ENCODE measurements around the gene USH2A.
"Not testable (repeated sequence)": the region's sequence is repeated elsewhere in the genome, so short reads cannot be mapped to it uniquely, and the experiment has no call there.

USH2A gene

DNA sequence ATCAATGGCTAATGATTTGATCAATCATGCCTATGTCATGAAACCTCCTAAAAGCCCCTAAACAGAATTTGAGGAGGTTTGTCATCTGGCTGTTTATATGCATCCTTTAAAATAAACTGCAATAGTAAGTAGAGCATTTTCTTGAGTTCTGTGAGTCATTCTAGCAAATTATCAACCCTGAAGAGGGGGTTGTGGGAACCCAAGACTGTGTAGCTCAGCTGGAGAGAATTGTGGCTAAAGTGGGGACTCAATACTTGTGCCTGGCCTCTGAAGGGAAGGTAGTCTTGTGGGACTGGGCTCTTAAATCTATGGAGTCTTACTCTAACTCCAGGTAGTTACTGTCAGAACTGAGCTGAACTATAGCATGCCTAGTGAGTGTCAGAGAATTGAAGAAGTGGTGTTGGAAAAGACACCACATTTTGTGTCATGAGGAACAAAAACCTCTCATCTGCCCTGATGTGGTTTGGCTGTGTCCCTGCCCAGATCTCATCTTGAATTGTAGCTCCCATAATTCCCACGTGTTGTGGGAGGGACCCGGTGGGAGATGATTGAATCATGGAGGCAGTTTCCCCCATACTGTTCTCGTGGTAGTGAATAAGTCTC, 402.4 kb downstream of the USH2A start:
- no peak for DNase-seq (ENCODE audit: low spot score)
- in situ Hi-C loops (cut with MboI; ENCODE audit: low pct_unique_long_range_greater_than_20kb, low sequenced_read_pairs, unreplicated experiment): no loop called here
- TF ChIP-seq, protein P1, sequence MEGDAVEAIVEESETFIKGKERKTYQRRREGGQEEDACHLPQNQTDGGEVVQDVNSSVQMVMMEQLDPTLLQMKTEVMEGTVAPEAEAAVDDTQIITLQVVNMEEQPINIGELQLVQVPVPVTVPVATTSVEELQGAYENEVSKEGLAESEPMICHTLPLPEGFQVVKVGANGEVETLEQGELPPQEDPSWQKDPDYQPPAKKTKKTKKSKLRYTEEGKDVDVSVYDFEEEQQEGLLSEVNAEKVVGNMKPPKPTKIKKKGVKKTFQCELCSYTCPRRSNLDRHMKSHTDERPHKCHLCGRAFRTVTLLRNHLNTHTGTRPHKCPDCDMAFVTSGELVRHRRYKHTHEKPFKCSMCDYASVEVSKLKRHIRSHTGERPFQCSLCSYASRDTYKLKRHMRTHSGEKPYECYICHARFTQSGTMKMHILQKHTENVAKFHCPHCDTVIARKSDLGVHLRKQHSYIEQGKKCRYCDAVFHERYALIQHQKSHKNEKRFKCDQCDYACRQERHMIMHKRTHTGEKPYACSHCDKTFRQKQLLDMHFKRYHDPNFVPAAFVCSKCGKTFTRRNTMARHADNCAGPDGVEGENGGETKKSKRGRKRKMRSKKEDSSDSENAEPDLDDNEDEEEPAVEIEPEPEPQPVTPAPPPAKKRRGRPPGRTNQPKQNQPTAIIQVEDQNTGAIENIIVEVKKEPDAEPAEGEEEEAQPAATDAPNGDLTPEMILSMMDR (IDR thresholded peaks at IDR 0.05; ENCODE audit: extremely low read depth, insufficient read depth, missing control alignments): no peak

DNA sequence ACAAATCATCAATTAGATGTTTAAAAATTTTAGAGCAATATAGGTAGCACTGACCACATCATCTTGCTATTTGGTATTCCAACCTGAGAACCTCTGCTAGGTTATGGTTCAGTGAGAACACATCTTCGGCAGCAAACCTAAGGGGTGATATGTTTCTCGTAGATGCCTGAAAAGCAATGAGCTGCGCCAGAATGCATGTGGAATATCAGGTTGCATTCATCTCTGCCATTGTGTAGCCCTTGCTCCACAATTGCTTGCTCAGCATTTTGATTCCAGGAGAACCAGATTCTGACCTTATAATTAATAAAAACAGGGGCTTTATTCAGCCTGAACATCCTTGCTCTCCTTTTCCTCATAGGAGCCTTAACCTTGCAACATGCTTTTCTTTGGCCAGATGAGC, 408.1 kb downstream of the USH2A start:
- DNase-seq (ENCODE audit: low spot score): no peak
- TF ChIP-seq, protein P1 (IDR thresholded peaks at IDR 0.05; ENCODE audit: extremely low read depth, insufficient read depth, missing control alignments): no peak
- in situ Hi-C loops (cut with MboI; ENCODE audit: low pct_unique_long_range_greater_than_20kb, low sequenced_read_pairs, unreplicated experiment): no loop called here

DNA sequence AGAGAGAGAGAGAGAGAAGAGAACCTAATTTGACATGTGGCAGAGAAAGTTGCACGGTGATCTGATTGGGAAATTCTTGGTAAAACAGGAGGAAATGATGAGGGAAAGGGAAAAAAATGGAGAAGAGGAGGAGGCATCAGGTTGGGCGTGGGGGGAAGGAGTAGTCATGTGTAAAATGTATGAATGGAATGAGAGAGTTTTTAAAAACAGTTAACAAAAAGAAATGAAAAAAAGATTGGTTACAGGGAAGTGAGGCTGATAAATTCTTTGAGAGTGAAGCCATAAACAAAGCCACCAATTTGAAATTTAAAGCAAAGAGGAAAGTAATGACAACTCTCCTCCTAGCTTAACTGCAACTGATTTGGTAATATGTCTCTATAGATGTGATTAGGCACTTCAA, 409.2 kb downstream of the USH2A start:
- TF ChIP-seq, protein P1 (IDR thresholded peaks at IDR 0.05; ENCODE audit: extremely low read depth, insufficient read depth, missing control alignments): no peak
- DNase-seq (ENCODE audit: low spot score): no peak
- in situ Hi-C loops (cut with MboI; ENCODE audit: low pct_unique_long_range_greater_than_20kb, low sequenced_read_pairs, unreplicated experiment): no loop called here

DNA sequence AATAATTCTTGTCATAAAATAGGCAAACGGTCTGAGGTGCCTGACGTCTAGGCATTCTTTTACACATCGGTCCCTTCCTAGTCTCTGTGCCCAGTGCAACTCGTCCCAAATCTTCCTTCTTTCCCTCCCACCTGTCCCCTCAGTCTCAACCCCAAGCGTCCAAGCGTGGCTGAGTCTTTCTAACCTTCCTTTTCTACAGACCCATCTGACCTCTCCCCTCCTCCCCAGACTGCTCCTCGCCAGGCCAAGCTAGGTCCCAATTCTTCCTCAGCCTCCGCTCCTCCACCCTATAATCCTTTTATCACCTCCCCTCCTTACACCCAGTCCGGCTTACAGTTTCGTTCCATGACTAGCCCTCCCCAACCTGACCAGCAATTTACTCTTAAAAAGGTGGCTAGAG, 413.8 kb downstream of the USH2A start:
- DNase-seq (ENCODE audit: low spot score); in situ Hi-C loops (cut with MboI; ENCODE audit: low pct_unique_long_range_greater_than_20kb, low sequenced_read_pairs, unreplicated experiment): not testable (repeated sequence)

DNA sequence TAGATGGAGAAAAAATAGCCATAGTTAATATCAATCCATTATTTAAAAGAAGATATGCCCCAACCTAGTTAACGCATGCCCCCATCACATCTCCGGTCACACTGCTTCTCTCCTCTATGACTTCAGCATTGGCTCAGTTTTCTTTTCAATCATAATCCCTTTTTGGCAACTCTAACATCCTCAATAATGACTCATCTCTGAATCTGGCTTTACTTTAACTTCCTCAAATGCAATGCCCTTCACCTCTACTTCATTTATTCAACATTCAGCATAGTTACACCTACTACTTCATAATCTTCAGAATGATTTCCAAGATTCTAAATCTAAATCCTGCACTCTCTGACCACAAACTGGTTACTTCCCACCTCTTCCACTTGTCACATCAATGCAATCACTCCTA, 417.3 kb downstream of the USH2A start:
- in situ Hi-C loops (cut with MboI; ENCODE audit: low pct_unique_long_range_greater_than_20kb, low sequenced_read_pairs, unreplicated experiment): no loop called here
- TF ChIP-seq, protein P1 (IDR thresholded peaks at IDR 0.05; ENCODE audit: extremely low read depth, insufficient read depth, missing control alignments): no peak
- peak; percentile 47 for DNase-seq (ENCODE audit: low spot score)

DNA sequence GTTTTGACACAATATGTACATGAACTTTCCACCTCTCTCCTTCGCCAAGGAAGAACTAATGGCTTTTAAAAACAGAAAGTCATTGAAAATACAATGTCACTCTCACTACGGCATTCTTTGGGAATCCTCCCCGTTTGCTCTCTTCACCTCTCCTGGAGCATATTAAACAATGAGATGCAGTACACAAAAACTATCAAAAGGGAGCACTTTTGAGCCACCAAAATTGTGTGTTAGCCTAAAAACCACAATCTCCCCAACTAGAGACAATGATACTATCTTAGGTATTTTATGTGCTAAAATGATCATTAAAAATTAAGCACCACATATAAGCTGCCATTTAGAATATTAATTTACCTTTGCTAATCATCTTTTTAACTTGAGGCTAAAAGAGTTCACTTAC, 430.6 kb downstream of the USH2A start:
- in situ Hi-C loops (cut with MboI; ENCODE audit: low pct_unique_long_range_greater_than_20kb, low sequenced_read_pairs, unreplicated experiment): no loop called here
- DNase-seq (ENCODE audit: low spot score): peak; percentile 4
- TF ChIP-seq, protein P1 (IDR thresholded peaks at IDR 0.05; ENCODE audit: extremely low read depth, insufficient read depth, missing control alignments): peak; percentile 49

DNA sequence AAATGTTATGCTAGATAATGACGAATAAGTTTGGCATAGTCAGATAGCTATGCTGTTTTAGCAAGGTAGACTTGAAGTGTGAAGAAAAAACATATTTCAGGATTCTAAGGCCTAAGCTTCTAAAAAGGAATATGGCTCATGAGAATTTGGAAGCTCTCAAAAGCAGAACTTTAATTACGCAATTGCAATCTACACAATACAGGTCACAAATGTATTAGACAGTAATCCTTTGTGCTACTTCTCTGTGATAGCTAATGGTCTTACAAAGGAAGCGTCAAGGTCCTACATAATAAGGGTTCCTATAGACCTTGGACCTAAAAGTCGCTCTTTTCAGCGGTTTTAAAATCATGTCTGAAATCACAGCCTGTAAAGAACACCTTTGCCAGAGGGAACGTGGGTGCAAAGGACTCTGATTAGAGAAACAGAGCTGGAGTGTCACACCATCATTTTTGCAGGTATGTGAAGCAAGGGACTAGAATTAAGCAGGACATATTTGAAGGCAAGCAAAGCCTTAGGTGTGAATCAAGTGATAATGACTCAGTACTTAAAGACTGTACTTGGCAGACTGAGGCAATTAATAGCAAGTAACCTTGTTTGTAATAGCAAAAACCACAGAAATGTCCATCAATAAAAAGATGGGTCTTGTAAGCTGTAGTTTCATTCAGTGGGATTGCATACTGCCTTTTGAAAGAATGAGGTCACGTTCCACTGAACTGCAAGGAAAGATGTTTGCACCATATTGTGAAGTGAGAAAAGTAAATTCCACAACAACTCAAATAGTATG, 436.0 kb downstream of the USH2A start:
- no peak for DNase-seq (ENCODE audit: low spot score)
- in situ Hi-C loops (cut with MboI; ENCODE audit: low pct_unique_long_range_greater_than_20kb, low sequenced_read_pairs, unreplicated experiment): no loop called here
- TF ChIP-seq, protein P1 (IDR thresholded peaks at IDR 0.05; ENCODE audit: extremely low read depth, insufficient read depth, missing control alignments): no peak
